Measurements from ENCODE around the gene ATP5ME.
A peak's percentile ranks its signal among the peaks of the same experiment; 100 is the strongest.

Gene ATP5ME

GRCh38 chr4:632926-633325 is 41.1 kb downstream of the ATP5ME start:
- no peak for DNase-seq

GRCh38 chr4:632196-632790 is 41.8 kb downstream of the ATP5ME start:
- no peak for DNase-seq

DNA sequence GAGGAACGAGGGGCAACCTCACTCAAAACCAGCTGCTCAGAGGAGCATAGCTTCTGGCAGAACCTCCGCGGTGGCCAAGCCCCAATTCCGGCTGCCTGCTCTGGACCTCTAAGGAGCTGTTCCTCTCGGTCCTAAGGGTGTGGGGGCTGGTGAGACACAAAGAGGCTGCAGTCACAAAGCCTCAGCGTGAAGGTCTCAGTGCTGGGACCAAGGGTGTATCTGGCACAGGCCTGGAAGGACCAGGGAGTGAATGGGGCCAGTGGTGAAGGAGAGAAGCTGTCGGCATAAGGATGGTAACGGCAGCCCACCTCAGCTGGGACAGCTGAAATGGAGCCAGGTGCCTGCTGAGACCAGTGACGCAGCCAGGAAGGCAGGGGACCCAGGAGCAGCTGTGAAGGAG is 43.4 kb downstream of the ATP5ME start:
- DNase-seq: no peak

DNA sequence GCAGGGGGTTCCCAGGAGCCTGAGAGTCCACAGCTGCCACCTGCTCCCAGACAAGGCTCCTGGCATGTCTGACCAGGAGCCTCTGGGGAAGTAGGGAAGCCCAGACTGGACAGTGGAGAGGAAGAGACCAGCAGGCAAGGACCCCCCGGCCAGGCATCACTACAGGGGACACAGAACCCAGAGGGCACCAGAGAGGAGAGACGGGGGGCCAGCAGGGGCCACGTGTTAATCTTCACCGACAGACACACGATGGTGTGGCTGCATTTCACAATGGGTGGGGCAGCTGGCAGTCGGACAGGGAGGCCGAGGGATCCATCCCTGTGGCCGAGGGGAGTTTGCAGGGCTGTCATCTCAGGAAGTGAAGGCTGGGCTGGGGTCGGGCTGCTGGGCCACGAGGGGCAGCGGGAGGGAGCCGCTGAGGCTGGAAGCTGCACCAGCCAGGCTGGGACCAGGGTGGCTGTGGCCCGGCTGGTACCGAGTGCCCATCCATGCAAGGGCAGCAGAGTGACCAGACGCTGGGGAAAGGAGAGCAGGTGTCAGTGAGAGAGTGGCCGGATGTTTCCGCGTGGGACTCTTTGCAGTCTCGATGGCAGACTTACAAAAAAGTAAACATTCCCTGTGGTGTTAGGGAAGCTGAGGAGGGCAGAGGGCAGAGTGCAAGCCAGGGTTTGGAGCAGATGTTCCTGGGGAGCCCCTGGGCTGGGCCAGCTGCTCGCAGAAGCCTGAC is 44.0 kb downstream of the ATP5ME start:
- peak in 1 of 2 experiments; percentile 34 for DNase-seq

- DNase-seq: peak in 1 of 2 experiments; percentile 56
Measured at GRCh38 chr4:629636-629914, 44.5 kb downstream of the ATP5ME start.

DNA sequence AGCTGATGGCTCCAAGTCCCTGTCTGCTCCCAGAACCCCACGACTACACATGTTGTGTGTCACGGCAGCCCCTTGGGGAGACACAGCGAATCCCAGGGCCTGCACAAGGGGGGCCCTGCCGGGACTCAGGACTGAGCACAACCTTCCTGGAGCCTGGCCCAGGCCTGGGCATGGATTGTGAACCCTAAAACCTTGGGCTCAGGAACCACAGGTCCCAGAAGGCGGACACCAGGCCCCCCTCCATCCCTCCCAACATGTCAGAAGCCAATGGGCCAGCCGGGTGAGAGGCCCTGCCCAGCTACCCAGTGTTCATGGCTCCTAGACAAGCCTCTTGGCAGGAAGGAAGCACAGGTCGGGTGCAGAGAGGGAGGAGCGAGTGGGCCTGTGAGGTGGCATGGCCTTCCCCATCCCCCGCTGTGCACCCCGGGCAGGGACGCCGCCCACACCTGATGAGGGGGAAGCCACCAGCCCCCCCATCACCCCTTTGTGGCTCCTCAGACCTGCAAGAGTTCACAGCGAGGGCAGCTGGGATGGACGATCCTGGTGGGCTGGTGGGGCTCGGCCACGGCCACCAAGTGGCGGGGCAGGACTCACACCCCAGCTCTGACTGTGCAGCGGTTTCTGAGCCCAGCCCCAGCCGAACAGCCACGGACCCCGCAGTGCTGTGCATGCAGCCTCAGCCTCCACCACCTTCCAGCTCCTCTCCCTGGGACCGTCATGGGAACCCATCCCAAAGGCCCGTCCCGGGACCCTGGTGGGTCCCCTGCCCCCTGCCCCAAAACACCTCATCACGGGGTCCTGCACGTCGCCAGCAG is 45.0 kb downstream of the ATP5ME start:
- no peak for DNase-seq

GRCh38 chr4:628311-628741 is 45.8 kb downstream of the ATP5ME start:
- DNase-seq: peak in 1 of 2 experiments; percentile 33

- DNase-seq: no peak
Measured at GRCh38 chr4:627347-628125, 46.5 kb downstream of the ATP5ME start.

GRCh38 chr4:626201-627091 is 47.6 kb downstream of the ATP5ME start:
- DNase-seq: no peak

GRCh38 chr4:625631-626161 is 48.4 kb downstream of the ATP5ME start:
- DNase-seq: no peak

DNA sequence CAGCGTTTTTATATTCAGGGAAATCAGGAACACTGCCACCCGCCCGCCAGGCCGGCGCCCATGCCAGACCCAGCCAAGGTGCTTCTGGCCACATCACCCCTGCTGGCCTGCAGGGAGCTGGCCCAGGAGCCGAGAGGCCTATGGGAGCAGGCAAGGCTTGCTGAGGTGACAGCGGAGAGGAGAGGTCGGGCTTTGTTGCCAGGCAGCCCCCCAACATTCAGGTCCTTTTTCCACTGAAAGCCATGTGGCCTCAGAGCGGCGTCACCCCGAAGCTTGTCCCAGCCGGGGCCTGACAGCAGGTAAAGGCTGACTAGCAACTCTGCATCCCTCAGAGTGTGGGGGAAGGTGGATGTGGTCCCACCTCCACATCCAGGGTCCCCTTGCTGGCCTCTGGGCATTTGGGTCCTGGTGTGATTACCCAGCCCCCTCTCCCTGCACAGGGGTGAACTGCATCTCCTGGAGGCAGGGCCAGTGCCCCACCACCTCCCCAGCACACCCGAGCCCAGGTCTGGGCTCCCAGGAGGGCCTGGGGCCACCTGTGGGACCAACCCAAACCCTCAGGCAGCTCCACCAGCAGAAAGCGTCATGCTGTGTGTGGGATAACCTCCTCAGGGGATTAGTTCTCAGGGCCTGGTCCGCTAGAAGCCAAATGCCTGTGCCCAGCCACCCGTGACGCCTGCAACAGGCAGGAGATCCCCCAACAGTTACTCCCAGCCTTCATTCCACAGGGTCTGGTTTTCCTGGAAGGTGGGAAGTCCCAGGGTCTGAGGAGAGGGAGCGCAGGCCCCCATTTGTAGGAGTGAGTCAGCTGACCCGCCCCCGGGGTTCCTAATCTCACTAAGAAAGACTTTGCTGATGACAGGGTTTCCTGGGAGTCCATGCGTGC is 49.1 kb downstream of the ATP5ME start, which contains the start of gene PDE6B:
Gene PDE6B (plus strand): TSS at position 869 of the 886 bp plus-strand sequence. CDS start 54 bp downstream, outside the sequence.
- DNase-seq: peak in 1 of 2 experiments; percentile 43

DNA sequence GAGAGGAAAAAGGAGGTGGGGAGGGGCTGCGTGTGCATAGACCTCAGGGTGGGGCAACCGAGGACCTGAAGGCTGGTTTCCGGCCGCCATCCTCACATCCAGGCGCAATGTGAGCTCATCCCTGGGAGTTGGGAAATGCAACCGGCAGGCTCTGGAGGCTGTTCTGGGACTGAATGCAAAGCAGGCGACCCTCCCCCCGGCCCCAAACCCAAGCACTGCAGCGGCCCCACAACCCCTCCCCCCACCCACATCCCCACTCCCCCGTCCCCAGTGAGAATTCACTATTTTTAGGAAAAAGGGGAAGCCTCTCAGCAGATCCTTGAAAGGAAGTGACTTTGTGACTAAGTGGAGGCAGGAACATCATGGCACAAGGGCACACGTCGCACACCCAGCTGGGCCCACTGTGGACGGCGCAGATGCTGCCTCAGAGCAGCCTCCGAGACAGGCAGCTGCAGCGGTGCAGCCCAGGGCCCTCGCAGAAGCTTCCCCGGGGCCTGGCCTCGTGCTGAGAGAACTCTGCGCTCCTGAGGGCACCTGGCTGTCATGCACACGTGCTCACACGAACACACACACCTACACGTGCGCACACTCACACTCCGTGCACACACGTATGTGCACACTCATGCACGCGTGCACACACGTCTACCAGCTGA is 50.0 kb downstream of the ATP5ME start:
- no peak for DNase-seq

DNA sequence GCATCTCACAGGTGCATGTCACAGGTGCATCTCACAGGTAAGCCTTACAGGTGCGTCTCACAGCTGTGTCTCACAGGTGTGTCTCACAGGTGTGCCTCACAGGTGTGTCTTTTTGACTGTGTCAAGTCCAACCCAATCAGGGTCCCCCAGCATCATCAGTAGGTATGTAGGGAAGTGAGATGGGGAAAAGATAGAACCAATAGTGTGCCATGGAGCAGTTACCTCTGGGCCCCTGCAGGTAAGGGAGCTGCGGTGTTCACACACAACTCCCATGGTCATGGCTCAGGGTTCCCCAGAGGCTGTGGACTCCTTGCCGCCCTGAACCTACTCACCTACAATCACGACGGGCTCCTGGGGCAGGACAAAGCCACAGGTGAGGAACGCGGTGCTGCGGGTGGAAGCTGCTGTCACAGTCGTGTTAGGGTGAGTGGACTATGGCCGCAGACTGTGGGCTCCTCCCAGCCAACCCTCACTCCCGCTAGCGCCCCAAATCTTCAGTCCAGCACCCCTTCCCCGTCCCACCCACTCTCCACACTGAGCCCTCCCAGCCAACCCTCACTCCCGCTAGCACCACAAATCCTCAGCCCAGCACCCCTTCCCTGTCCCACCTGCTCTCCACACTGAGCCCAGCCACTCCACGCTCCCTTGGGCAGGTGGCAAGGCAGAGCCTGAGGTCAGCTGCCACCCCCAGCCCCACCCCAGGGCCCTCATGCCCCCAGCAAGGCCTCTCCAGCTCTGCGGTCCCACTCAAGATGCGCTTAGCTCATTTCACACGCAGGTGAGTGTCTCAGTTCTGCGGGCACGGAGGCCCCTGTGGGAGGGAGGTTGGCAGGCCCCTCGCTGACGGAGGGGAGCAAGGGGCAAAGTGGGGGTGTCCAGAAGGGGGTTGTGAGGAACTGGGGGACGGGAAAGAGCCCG is 50.8 kb downstream of the ATP5ME start:
- DNase-seq: no peak

All from NCI-H524 (cell line).